ENCODE results near the gene ARVCF. TPM values are rescaled to one million over a fixed set of nuclear protein-coding genes. Genes with fewer than 3 reads are reported as not detected.
A peak's percentile ranks its signal among the peaks of the same experiment; 100 is the strongest.

The ARVCF gene
- total and polyA plus RNA-seq, 2 experiments from 2014 or later: 1.1 to 4.0 TPM

DNA sequence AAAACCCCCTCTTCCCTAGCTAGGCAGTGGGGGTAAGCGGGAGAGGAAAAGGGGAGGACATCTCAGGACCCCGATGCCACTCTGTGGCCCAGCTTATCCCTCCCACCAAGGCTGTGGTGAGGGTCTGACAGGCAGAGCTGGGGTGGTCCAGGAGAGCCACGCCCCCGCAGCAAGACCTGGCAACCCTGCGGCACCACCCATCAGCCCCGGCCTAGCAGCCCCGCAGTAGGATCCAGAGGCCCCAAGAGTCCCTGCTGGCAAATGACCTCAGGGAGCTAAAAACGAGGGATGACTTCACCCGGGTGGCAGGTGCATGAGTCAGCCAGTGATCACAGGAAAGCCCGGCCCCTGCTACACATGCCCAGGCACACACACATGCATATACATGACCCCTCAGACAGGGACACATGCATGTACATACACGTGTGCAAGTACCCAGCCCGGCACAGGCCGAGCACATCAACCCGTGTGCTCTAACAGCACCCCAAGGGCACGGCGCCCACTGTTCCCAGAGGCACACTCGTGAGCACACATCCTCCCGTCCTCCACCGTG, 32.3 kb downstream of the ARVCF start:
- 51 to 57% methylated on average over 17 to 19 of the region's 19 CpGs for WGBS, 2 experiments (ENCODE audit: low coverage in 1 of 2, low lambda C conversion rate in 2 of 2, missing lambda C conversion rate in 2 of 2)
- H3K4me2 ChIP-seq (ENCODE audit: unreplicated experiment): no peak overlapping the region
- H3K36me3 ChIP-seq (ENCODE audit: low read depth): no peaks in the 10 kb centered on the region
- no peaks in the 10 kb centered on the region for H3K27me3 ChIP-seq (replicated peaks; ENCODE audit: insufficient read depth)
- DNase-seq: peak; percentile 90
- H3K27ac ChIP-seq: no peak overlapping the region
- H2AFZ ChIP-seq: no peak overlapping the region
- H3K4me1 ChIP-seq (ENCODE audit: insufficient read depth): peaks cover 7% of the 10 kb centered on the region
- H3F3A ChIP-seq (ENCODE audit: insufficient read depth): no peaks in the 10 kb centered on the region
- no peaks in the 10 kb centered on the region for H3K9me2 ChIP-seq (ENCODE audit: insufficient read depth)
- H4K20me1 ChIP-seq (ENCODE audit: insufficient read depth): no peaks in the 10 kb centered on the region
- H3K79me2 ChIP-seq (ENCODE audit: insufficient read depth): no peaks in the 10 kb centered on the region
- peak overlapping the region; percentile 61 for H3K9ac ChIP-seq
- H3K4me3 ChIP-seq: no peak overlapping the region
- TF ChIP-seq EZH2 (IDR thresholded peaks at IDR 0.05; ENCODE audit: insufficient read depth, poor library complexity, severe bottlenecking): no peak
- TF ChIP-seq EZH2phosphoT487 (IDR thresholded peaks at IDR 0.05; ENCODE audit: insufficient read depth, low read depth): no peak
- in situ Hi-C loops (cut with MboI): loop anchor here (25.0 kb wide), 1 partner anchor 303 kb away; no protein-coding TSS in a partner anchor
- H3K9me3 ChIP-seq (ENCODE audit: low read depth): no peaks in the 10 kb centered on the region

DNA sequence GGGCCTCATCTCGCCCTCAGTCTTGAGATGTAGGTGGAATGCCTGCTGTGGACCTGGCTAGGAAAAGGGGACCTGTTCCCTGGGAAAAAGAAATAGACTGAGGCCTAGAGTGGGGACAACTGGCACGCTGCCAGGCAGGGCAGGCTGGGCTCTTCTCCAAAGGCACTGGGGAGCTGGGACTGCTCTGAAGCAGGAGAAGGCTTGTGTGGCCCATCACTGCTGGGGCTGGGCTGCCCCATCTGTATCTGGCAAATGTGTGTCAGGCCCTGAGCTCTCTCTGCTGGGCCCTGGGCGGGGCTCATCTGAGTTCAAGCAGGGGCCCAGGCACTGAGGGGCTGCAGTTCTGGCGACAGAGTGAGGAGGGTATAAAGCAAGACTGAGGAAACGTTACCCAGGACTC, 32.9 kb downstream of the ARVCF start:
- H3K27me3 ChIP-seq (replicated peaks; ENCODE audit: insufficient read depth): no peaks in the 10 kb centered on the region
- in situ Hi-C loops (cut with MboI): loop anchor here (25.0 kb wide), 1 partner anchor 304 kb away; no protein-coding TSS in a partner anchor
- H3K4me3 ChIP-seq: no peak overlapping the region
- H2AFZ ChIP-seq: no peak overlapping the region
- no peaks in the 10 kb centered on the region for H3K9me2 ChIP-seq (ENCODE audit: insufficient read depth)
- DNase-seq: peak; percentile 25
- no peaks in the 10 kb centered on the region for H3F3A ChIP-seq (ENCODE audit: insufficient read depth)
- H3K79me2 ChIP-seq (ENCODE audit: insufficient read depth): no peaks in the 10 kb centered on the region
- H3K9ac ChIP-seq: peak overlapping the region; percentile 61
- H3K27ac ChIP-seq: no peak overlapping the region
- H3K9me3 ChIP-seq (ENCODE audit: low read depth): no peaks in the 10 kb centered on the region
- H4K20me1 ChIP-seq (ENCODE audit: insufficient read depth): no peaks in the 10 kb centered on the region
- H3K4me2 ChIP-seq (ENCODE audit: unreplicated experiment): no peak overlapping the region
- no peaks in the 10 kb centered on the region for H3K36me3 ChIP-seq (ENCODE audit: low read depth)
- TF ChIP-seq EZH2phosphoT487 (IDR thresholded peaks at IDR 0.05; ENCODE audit: insufficient read depth, low read depth) (no peak), EZH2 (IDR thresholded peaks at IDR 0.05; ENCODE audit: insufficient read depth, poor library complexity, severe bottlenecking) (no peak)
- 64 to 68% methylated on average over 5 of the region's 5 CpGs for WGBS, 2 experiments (ENCODE audit: low coverage in 1 of 2, low lambda C conversion rate in 2 of 2, missing lambda C conversion rate in 2 of 2)
- H3K4me1 ChIP-seq (ENCODE audit: insufficient read depth): peaks cover 7% of the 10 kb centered on the region

DNA sequence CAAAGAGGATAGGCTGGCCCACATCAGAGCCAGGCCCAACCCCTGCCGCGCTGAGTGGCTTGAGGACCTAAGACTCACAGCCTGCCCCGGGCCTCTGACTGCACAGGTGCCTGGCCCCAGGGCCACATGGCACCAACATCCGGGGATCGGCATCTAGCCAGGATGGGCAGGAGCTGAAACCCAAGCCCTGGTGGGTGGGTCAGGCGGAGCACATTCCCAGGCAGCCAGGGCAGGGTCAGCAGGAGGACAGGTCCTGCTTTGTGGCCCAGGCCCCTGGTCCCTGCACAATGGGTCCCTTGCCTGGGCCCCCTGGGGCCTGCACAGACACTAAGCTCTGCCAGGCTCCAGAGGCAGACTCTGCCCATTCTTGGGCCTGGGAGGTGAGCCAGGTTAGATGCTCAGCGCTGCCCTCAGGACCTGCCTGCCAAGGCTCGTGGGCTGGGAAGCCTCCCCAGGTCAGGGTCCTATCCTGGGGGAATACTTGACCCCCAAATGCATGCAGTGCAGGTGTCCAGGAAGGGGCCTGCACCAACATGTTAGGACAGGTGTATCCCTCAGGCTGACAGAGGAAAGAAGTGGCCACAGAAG, 33.5 kb downstream of the ARVCF start:
- H3F3A ChIP-seq (ENCODE audit: insufficient read depth): no peaks in the 10 kb centered on the region
- 90 to 92% methylated on average over 8 of the region's 8 CpGs for WGBS, 2 experiments (ENCODE audit: low coverage in 1 of 2, low lambda C conversion rate in 2 of 2, missing lambda C conversion rate in 2 of 2)
- no peaks in the 10 kb centered on the region for H3K9me3 ChIP-seq (ENCODE audit: low read depth)
- H3K4me1 ChIP-seq (ENCODE audit: insufficient read depth): peaks cover 7% of the 10 kb centered on the region
- no peaks in the 10 kb centered on the region for H3K36me3 ChIP-seq (ENCODE audit: low read depth)
- no peak overlapping the region for H3K4me2 ChIP-seq (ENCODE audit: unreplicated experiment)
- no peak overlapping the region for H3K4me3 ChIP-seq
- H3K27ac ChIP-seq: no peak overlapping the region
- no peak overlapping the region for H3K9ac ChIP-seq
- TF ChIP-seq EZH2 (IDR thresholded peaks at IDR 0.05; ENCODE audit: insufficient read depth, poor library complexity, severe bottlenecking) (no peak), EZH2phosphoT487 (IDR thresholded peaks at IDR 0.05; ENCODE audit: insufficient read depth, low read depth) (no peak)
- H3K9me2 ChIP-seq (ENCODE audit: insufficient read depth): no peaks in the 10 kb centered on the region
- H3K27me3 ChIP-seq (replicated peaks; ENCODE audit: insufficient read depth): no peaks in the 10 kb centered on the region
- H3K79me2 ChIP-seq (ENCODE audit: insufficient read depth): no peaks in the 10 kb centered on the region
- in situ Hi-C loops (cut with MboI): loop anchor here (25.0 kb wide), 1 partner anchor 304 kb away; no protein-coding TSS in a partner anchor
- H4K20me1 ChIP-seq (ENCODE audit: insufficient read depth): no peaks in the 10 kb centered on the region
- H2AFZ ChIP-seq: no peak overlapping the region
- DNase-seq: no peak

DNA sequence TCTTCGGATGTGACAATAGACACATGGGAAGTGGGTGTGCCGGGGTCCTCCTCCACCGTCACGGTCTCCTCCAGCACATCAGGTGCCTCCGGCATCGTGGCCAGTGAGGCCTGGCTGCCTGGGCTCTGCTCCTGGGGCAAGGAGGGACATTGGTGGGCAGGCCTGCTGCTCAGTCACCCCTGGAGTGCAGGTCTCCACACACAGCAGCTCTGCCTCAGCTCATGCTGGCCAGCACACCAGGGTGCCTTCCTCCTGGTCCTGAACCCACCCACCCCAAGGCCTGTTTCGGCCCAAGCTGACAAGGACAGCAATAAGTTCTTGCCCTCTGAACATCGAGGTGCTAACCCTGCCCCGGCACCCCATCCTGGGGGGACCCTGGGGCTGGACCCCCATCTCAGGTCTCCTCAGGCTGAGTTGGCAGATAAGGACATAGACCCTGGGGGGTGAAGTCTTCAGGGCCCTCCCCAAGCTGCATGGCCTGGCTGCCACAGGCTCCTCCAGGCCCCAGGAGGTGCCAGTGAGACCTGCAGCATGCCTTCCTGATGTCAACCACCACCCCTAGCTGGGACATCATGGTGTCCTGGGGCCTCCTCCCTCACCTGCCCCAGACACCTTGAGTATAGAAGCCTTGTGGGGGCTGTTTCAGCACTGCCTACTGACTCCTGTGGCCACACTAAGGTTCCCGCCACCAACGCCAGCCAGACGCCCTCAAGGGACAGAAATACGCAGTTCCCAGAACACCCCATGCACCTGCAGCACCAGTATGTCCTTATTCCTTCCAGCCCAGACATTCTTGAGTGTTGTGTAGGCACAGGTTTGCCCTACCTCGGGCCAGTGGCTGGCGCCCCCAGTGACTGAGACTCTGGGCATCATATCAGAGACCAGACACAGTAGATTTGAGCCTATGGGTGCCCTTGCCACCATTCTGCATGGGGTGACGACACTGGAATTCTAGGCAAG, 34.4 kb downstream of the ARVCF start:
- Histone ChIP-seq H3K36me3 (ENCODE audit: low read depth) (no peaks in the 10 kb centered on the region), H3K9me3 (ENCODE audit: low read depth) (no peaks in the 10 kb centered on the region), H3K27me3 (replicated peaks; ENCODE audit: insufficient read depth) (no peaks in the 10 kb centered on the region), H3K9ac (no peak overlapping the region), H3K79me2 (ENCODE audit: insufficient read depth) (no peaks in the 10 kb centered on the region), H3K4me1 (ENCODE audit: insufficient read depth) (peaks cover 7% of the 10 kb centered on the region), H3K9me2 (ENCODE audit: insufficient read depth) (no peaks in the 10 kb centered on the region), H3K4me2 (ENCODE audit: unreplicated experiment) (no peak overlapping the region), H3F3A (ENCODE audit: insufficient read depth) (no peaks in the 10 kb centered on the region), H4K20me1 (ENCODE audit: insufficient read depth) (no peaks in the 10 kb centered on the region), H3K4me3 (no peak overlapping the region), H3K27ac (no peak overlapping the region), H2AFZ (no peak overlapping the region)
- in situ Hi-C loops (cut with MboI): loop anchor here (25.0 kb wide), 1 partner anchor 305 kb away; no protein-coding TSS in a partner anchor
- TF ChIP-seq EZH2 (IDR thresholded peaks at IDR 0.05; ENCODE audit: insufficient read depth, poor library complexity, severe bottlenecking) (no peak), EZH2phosphoT487 (IDR thresholded peaks at IDR 0.05; ENCODE audit: insufficient read depth, low read depth) (no peak)
- DNase-seq: no peak
- 92 to 94% methylated on average over 15 to 16 of the region's 16 CpGs for WGBS, 2 experiments (ENCODE audit: low coverage in 1 of 2, low lambda C conversion rate in 2 of 2, missing lambda C conversion rate in 2 of 2)
